ENCODE data around the gene PRCC. TPM values are rescaled to one million over a fixed set of nuclear protein-coding genes. Genes with fewer than 3 reads are reported as not detected.

PRCC gene
- total RNA-seq, 4 donors from 2014 or later, result 25.1 to 44.6 (median 30.8) TPM

GRCh38 chr1:156848461-156849150, 81.3 kb downstream of the PRCC start:
- Histone ChIP-seq H3K4me3 (no peak overlapping the region), H3K4me1 (peaks cover 0 to 30% (median 0%) of the 10 kb centered on the region in 4 donors), H3K36me3 (no peaks in the 10 kb centered on the region), H3K27ac (no peak overlapping the region), H3K27me3 (peaks cover 0 to 66% of the 10 kb centered on the region in 2 donors), H3K9me3 (no peaks in the 10 kb centered on the region)
- no peak for TF ChIP-seq EP300 (IDR thresholded peaks at IDR 0.05)
- TF ChIP-seq, protein P1, sequence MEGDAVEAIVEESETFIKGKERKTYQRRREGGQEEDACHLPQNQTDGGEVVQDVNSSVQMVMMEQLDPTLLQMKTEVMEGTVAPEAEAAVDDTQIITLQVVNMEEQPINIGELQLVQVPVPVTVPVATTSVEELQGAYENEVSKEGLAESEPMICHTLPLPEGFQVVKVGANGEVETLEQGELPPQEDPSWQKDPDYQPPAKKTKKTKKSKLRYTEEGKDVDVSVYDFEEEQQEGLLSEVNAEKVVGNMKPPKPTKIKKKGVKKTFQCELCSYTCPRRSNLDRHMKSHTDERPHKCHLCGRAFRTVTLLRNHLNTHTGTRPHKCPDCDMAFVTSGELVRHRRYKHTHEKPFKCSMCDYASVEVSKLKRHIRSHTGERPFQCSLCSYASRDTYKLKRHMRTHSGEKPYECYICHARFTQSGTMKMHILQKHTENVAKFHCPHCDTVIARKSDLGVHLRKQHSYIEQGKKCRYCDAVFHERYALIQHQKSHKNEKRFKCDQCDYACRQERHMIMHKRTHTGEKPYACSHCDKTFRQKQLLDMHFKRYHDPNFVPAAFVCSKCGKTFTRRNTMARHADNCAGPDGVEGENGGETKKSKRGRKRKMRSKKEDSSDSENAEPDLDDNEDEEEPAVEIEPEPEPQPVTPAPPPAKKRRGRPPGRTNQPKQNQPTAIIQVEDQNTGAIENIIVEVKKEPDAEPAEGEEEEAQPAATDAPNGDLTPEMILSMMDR (IDR thresholded peaks at IDR 0.05), result no peak
- TF ChIP-seq POLR2A (IDR thresholded peaks at IDR 0.05), result no peak
- WGBS, 2 donors, result 4 to 9% methylated on average over 15 to 36 of the region's 36 CpGs
- DNase-seq (ENCODE audit: low spot score in 2 of 2), result no peak

- Histone ChIP-seq H3K27me3 (peaks cover 0 to 61% of the 10 kb centered on the region in 2 donors), H3K4me3 (no peak overlapping the region), H3K4me1 (peaks cover 0 to 30% (median 0%) of the 10 kb centered on the region in 4 donors), H3K27ac (no peak overlapping the region), H3K36me3 (no peaks in the 10 kb centered on the region), H3K9me3 (no peaks in the 10 kb centered on the region)
- TF ChIP-seq, protein P1 (IDR thresholded peaks at IDR 0.05), result no peak
- TF ChIP-seq POLR2A (IDR thresholded peaks at IDR 0.05) (no peak), EP300 (IDR thresholded peaks at IDR 0.05) (no peak)
- no peak for DNase-seq (ENCODE audit: low spot score in 2 of 2)
- WGBS, 2 donors, result 28 to 38% methylated on average over 8 to 23 of the region's 23 CpGs
Measured at GRCh38 chr1:156849151-156849496, 81.8 kb downstream of the PRCC start.

Other genes with a start within 250 kb of the PRCC start
- gene IQGAP3, start 195.0 kb upstream of the PRCC start, total RNA-seq, result 1 to 10 TPM in 2 of 4 donors, under 1 TPM in 2; 0.21 to 2.4 (median 0.97) TPM
- gene TTC24, start 187.8 kb upstream of the PRCC start, total RNA-seq, result not detected
- gene NAXE, start 175.8 kb upstream of the PRCC start, total RNA-seq, result 100 to 1,000 TPM in 1 of 4 donors, 10 to 100 TPM in 3; 53.1 to 105 (median 82.7) TPM
- gene GPATCH4, start 166.1 kb upstream of the PRCC start, total RNA-seq, result 10 to 100 TPM; 22.2 to 44.4 (median 29.6) TPM
- gene HAPLN2, start 148.1 kb upstream of the PRCC start, total RNA-seq, result 10 to 100 TPM in 2 of 4 donors, 1 to 10 TPM in 2; 1.8 to 20.3 (median 10.6) TPM
- not detected for gene BCAN, start 125.4 kb upstream of the PRCC start, total RNA-seq
- 10 to 100 TPM; 59.9 to 65.3 (median 63.9) TPM for gene NES, start 90.1 kb upstream of the PRCC start, total RNA-seq
- gene CRABP2, start 62.0 kb upstream of the PRCC start, total RNA-seq, result 10 to 100 TPM in 1 of 4 donors, 1 to 10 TPM in 3; 3.5 to 13.2 (median 5.0) TPM
- gene METTL25B, start 39.1 kb upstream of the PRCC start, total RNA-seq, result 10 to 100 TPM; 36.5 to 50.1 (median 46.0) TPM
- gene ISG20L2, start 38.8 kb upstream of the PRCC start, total RNA-seq, result 10 to 100 TPM; 10.1 to 24.9 (median 18.6) TPM
- gene MRPL24, start 26.4 kb upstream of the PRCC start, total RNA-seq, result 10 to 100 TPM; 48.6 to 90.4 (median 66.2) TPM
- gene HDGF, start 15.9 kb upstream of the PRCC start, total RNA-seq, result 100 to 1,000 TPM; 120 to 177 (median 157) TPM
- 1 to 10 TPM in 2 of 4 donors, under 1 TPM in 1, not detected in 1; 0.78 to 7.2 (median 2.9) TPM for gene SH2D2A, start 49.3 kb downstream of the PRCC start, total RNA-seq
- under 1 TPM; under 0.01 to 0.60 (median 0.20) TPM for gene INSRR, start 91.6 kb downstream of the PRCC start, total RNA-seq
- under 1 TPM in 3 of 4 donors, not detected in 1; 0.22 to 0.42 (median 0.39) TPM for gene NTRK1, start 93.3 kb downstream of the PRCC start, total RNA-seq
- 10 to 100 TPM; 31.5 to 51.4 (median 39.7) TPM for gene PEAR1, start 126.2 kb downstream of the PRCC start, total RNA-seq
- gene LRRC71, start 153.1 kb downstream of the PRCC start, total RNA-seq, result under 1 TPM in 3 of 4 donors, not detected in 1; 0.60 to 0.78 (median 0.66) TPM